Vagina (tissue), 2 donors: ENCODE data around the gene PACS2.

Experiments used
- CTCF ChIP-seq, 3 experiments: fragments of 450-650 bp in 2 of 3; fragments of 200-600 bp in 1 of 3; sonication (generic) in 1 of 3; IDR thresholded peaks; one replicate each; pipeline ENCODE4 v1.5.1; 2017 to 2019; ENCODE audit warnings: antibody characterized with exemption in 3 of 3, mild to moderate bottlenecking in 2 of 3, moderate library complexity in 2 of 3
- POLR2A ChIP-seq, 2 donors: fragments of 450-650 bp; IDR thresholded peaks; one replicate each; pipeline ENCODE4 v1.6.1; 2017; ENCODE audit warnings: antibody characterized with exemption in 2 of 2, mild to moderate bottlenecking in 2 of 2, moderate library complexity in 2 of 2

- TF ChIP-seq CTCF (IDR thresholded peaks at IDR 0.05) (no peak), POLR2A (IDR thresholded peaks at IDR 0.05) (no peak)
These were observed 22.1 kb downstream of the PACS2 start for GRCh38 chr14:105336477-105337287.
